Tibial artery (tissue), 4 donors: ENCODE measurements around the gene DHX58.

Source experiments
- DNase-seq, 2 donors: peaks; one replicate each; pipeline ENCODE4 v3.0.0-alpha.2; 2019
- H3K27ac ChIP-seq, 2 donors: fragments of 200-600 bp; sonication (generic) in 1 of 2; 1 replicate in 1 of 2; 2 replicates in 1 of 2; pipeline ENCODE4 v1.5.1; 2018 to 2019; ENCODE audit warnings: mild to moderate bottlenecking in 1 of 2
- H3K27me3 ChIP-seq, 2 donors: fragments of 200-600 bp; sonication (generic) in 1 of 2; one replicate each; pipeline versions ENCODE4 v1.5.1 to v1.6.0; 2016 to 2019
- H3K36me3 ChIP-seq, 3 donors: fragments of 200-600 bp; sonication (generic) in 2 of 3; one replicate each; pipeline ENCODE4 v1.5.1; 2016 to 2019; ENCODE audit warnings: mild to moderate bottlenecking in 2 of 3
- H3K4me1 ChIP-seq, 4 donors: fragments of 200-600 bp; sonication (generic) in 2 of 4; 1 replicate in 3 of 4; 2 replicates in 1 of 4; pipeline ENCODE4 v1.5.1; 2016 to 2019
- H3K4me3 ChIP-seq, 2 donors: fragments of 200-600 bp; sonication (generic) in 1 of 2; 1 replicate in 1 of 2; 2 replicates in 1 of 2; pipeline ENCODE4 v1.5.1; 2018 to 2019; ENCODE audit warnings: mild to moderate bottlenecking in 2 of 2
- H3K9me3 ChIP-seq, 3 donors: fragments of 200-600 bp; sonication (generic) in 1 of 3; one replicate each; pipeline ENCODE4 v1.5.1; 2016 to 2019
- CTCF ChIP-seq, 2 experiments: fragments of 200-600 bp in 1 of 2; fragments of 450-650 bp in 1 of 2; IDR thresholded peaks; one replicate each; pipeline ENCODE4 v1.5.1; 2017 to 2019; ENCODE audit warnings: antibody characterized with exemption in 2 of 2, mild to moderate bottlenecking in 1 of 2, moderate library complexity in 1 of 2
- intact Hi-C: fragments of 100-400 bp; cut with DNase I; formaldehyde crosslinking; loops from one replicate; pipeline ENCODE4 v1.15.0; 2023; ENCODE audit warnings: low total_unique reads

The DHX58 gene

GRCh38 chr17:42079541-42079940 lies 33.0 kb downstream of the DHX58 start:
- TF ChIP-seq CTCF (IDR thresholded peaks at IDR 0.05): no peak
- Histone ChIP-seq H3K27ac (no peak overlapping the region), H3K27me3 (peaks cover 0 to 28% of the 10 kb centered on the region in 2 donors), H3K36me3 (no peaks in the 10 kb centered on the region), H3K9me3 (no peaks in the 10 kb centered on the region), H3K4me1 (no peaks in the 10 kb centered on the region), H3K4me3 (no peak overlapping the region)
- intact Hi-C loops: no loop called here
- no peak for DNase-seq

- no peaks in the 10 kb centered on the region for H3K36me3 ChIP-seq
- no peak for DNase-seq
- H3K4me3 ChIP-seq: no peak overlapping the region
- no peak overlapping the region for H3K27ac ChIP-seq
- no peaks in the 10 kb centered on the region for H3K9me3 ChIP-seq
- no peak for TF ChIP-seq CTCF (IDR thresholded peaks at IDR 0.05)
- H3K27me3 ChIP-seq: peaks cover 0 to 36% of the 10 kb centered on the region in 2 donors
- no peaks in the 10 kb centered on the region for H3K4me1 ChIP-seq
- intact Hi-C loops: no loop called here
Measured at GRCh38 chr17:42078396-42079043, 34.0 kb downstream of the DHX58 start.

- no peak for DNase-seq
- no peaks in the 10 kb centered on the region for H3K9me3 ChIP-seq
- intact Hi-C loops: no loop called here
Measured at GRCh38 chr17:42077755-42078154, 34.8 kb downstream of the DHX58 start.

GRCh38 chr17:42076797-42077559 lies 35.5 kb downstream of the DHX58 start:
- TF ChIP-seq CTCF (IDR thresholded peaks at IDR 0.05): no peak
- Histone ChIP-seq H3K27ac (no peak overlapping the region), H3K4me1 (peaks cover 0 to 10% (median 7%) of the 10 kb centered on the region in 4 donors), H3K36me3 (no peaks in the 10 kb centered on the region), H3K4me3 (no peak overlapping the region), H3K27me3 (peaks cover 6 to 50% of the 10 kb centered on the region in 2 donors), H3K9me3 (no peaks in the 10 kb centered on the region)
- intact Hi-C loops: no loop called here
- DNase-seq: no peak

More at GRCh38 chr17:42077755-42078154, 34.8 kb downstream of the DHX58 start:
- TF ChIP-seq CTCF (IDR thresholded peaks at IDR 0.05): no peak
- no peaks in the 10 kb centered on the region for H3K36me3 ChIP-seq
- no peak overlapping the region for H3K27ac ChIP-seq
- peaks cover 0 to 2% (median 0%) of the 10 kb centered on the region in 4 donors for H3K4me1 ChIP-seq
- H3K27me3 ChIP-seq: peaks cover 0 to 44% of the 10 kb centered on the region in 2 donors
- no peak overlapping the region for H3K4me3 ChIP-seq

- no peak overlapping the region for H3K4me3 ChIP-seq
- no peaks in the 10 kb centered on the region for H3K9me3 ChIP-seq
- H3K4me1 ChIP-seq: peaks cover 0 to 12% (median 10%) of the 10 kb centered on the region in 4 donors
- no peaks in the 10 kb centered on the region for H3K36me3 ChIP-seq
- no peak for TF ChIP-seq CTCF (IDR thresholded peaks at IDR 0.05)
- H3K27ac ChIP-seq: no peak overlapping the region
- intact Hi-C loops: no loop called here
- H3K27me3 ChIP-seq: peaks cover 6 to 57% of the 10 kb centered on the region in 2 donors
- no peak for DNase-seq
Measured at GRCh38 chr17:42075789-42076188, 36.7 kb downstream of the DHX58 start.
